MCF 10A (cell line): ENCODE measurements around the gene HSDL2. TPM values are rescaled to one million over a fixed set of nuclear protein-coding genes. Genes with fewer than 3 reads are reported as not detected.

Source experiments
- BruUV-seq: library from RNA; stranded (reverse); fragments of 400-500 nt; replicated peaks from 2 replicates; lab custom pipeline; 2021; lab: Mats Ljungman, UMichigan
- CTCF ChIA-PET: fragments of 300-600 bp; sonication (Branson Sonifier 250); formaldehyde crosslinking; extraction: SDS; loops from one replicate; lab custom pipeline; 2021; ENCODE audit warnings: antibody characterized with exemption, inconsistent platforms; lab: Yijun Ruan, JAX
- POLR2A ChIA-PET: fragments of 300-600, 350-650 bp; sonication (Branson Sonifier 250); formaldehyde crosslinking; extraction: SDS; loops from one replicate; lab custom pipeline; 2020; ENCODE audit warnings: antibody characterized with exemption, inconsistent platforms; lab: Yijun Ruan, JAX
- DNase-seq: peaks from one replicate; pipeline ENCODE4 v3.0.0-alpha.2; 2018; ENCODE audit not compliant: unreplicated experiment
- H3K27ac Mint-ChIP-seq: one replicate; pipeline ENCODE4 v1.8.0; 2022; ENCODE audit warnings: mild to moderate bottlenecking, low read depth, mixed read lengths; ENCODE audit not compliant: unreplicated experiment
- H3K27me3 Mint-ChIP-seq: one replicate; pipeline ENCODE4 v1.8.0; 2022; ENCODE audit warnings: mixed read lengths; ENCODE audit not compliant: insufficient read depth, unreplicated experiment
- H3K36me3 Mint-ChIP-seq: one replicate; pipeline ENCODE4 v1.8.0; 2022; ENCODE audit warnings: mild to moderate bottlenecking, moderate library complexity, mixed read lengths; ENCODE audit not compliant: insufficient read depth, unreplicated experiment
- H3K4me1 Mint-ChIP-seq: one replicate; pipeline ENCODE4 v1.8.0; 2022; ENCODE audit warnings: mixed read lengths; ENCODE audit not compliant: insufficient read depth, unreplicated experiment
- H3K4me3 Mint-ChIP-seq: one replicate; pipeline ENCODE4 v1.8.0; 2022; ENCODE audit warnings: mild to moderate bottlenecking, moderate library complexity, mixed read lengths; ENCODE audit not compliant: unreplicated experiment
- H3K9me3 Mint-ChIP-seq: one replicate; pipeline ENCODE4 v1.8.0; 2022; ENCODE audit warnings: mixed read lengths; ENCODE audit not compliant: unreplicated experiment
- intact Hi-C: fragments of 100-400 bp; cut with micrococcal nuclease; formaldehyde crosslinking; loops from 2 replicates; pipeline ENCODE4 v1.14.1; 2022
- total RNA-seq: library from RNA; stranded (reverse); gene quantifications from 2 replicates; pipeline ENCODE4 v1.2.3, GENCODE V29; 2022
- TF ChIP-seq, protein P1 (sequence below): fragments of 200-600 bp; IDR thresholded peaks from one replicate; pipeline ENCODE4 v1.8.0; 2022; ENCODE audit warnings: antibody characterized with exemption, mild to moderate bottlenecking; ENCODE audit not compliant: unreplicated experiment

Gene HSDL2
- total RNA-seq, 1 experiment from 2014 or later, result 26.7 TPM

DNA sequence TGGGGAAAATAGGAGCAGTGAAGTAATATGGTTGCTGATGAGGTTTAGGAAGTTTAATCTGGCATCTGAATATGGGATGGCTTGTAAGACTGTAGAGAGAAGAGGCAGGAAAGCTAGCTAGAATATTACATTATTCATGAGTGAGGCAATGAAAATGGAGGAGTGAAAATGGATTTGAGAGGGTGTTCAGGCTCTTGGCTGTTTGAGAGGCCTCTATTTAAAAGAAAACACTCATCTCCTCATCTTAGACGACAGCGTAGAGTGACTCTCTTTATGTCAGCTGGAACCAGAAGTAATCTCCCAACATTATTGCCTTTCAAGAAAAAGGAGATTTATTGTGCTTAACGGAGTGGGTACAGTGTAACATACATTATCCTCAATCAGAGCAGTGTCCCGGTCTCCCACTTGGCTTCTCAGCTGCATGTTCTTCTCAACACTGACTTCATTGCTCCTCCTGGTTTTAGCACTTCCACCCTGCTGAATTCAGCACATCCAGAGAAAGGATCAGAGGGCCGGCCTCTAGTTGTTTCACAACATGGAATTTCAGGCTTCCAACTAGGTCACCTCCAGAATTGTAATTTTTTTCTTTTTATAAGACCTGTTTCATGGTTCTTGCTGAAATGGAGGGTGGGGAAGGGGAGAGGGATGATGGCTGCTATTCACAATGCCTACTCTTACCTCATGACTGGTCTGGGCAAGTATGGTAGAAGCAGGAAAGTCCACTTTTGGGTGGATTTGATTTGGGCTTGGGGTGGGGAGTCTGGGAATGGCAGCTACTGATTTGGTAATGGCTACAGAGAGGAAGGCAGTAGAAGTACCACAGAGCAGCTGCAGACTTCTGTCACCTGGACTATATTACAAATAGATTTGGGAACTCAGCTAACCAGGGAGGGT lies 53.8 kb downstream of the HSDL2 start:
- no peak overlapping the region for H3K27ac Mint-ChIP-seq
- ChIA-PET CTCF (interaction anchor here (0.5 to 1.8 kb wide), 5 partner anchors 9 to 290 kb away, joined by 3 to 9 read pairs (median 4); no protein-coding TSS in a partner anchor), POLR2A (interaction anchor here (0.5 to 0.6 kb wide), 3 partner anchors 15 to 118 kb away, joined by 3 read pairs; no protein-coding TSS in a partner anchor)
- BruUV-seq, result no TSS peak
- H3K27me3 Mint-ChIP-seq, result no peaks in the 10 kb centered on the region
- peaks cover 7% of the 10 kb centered on the region for H3K36me3 Mint-ChIP-seq
- TF ChIP-seq, protein P1, sequence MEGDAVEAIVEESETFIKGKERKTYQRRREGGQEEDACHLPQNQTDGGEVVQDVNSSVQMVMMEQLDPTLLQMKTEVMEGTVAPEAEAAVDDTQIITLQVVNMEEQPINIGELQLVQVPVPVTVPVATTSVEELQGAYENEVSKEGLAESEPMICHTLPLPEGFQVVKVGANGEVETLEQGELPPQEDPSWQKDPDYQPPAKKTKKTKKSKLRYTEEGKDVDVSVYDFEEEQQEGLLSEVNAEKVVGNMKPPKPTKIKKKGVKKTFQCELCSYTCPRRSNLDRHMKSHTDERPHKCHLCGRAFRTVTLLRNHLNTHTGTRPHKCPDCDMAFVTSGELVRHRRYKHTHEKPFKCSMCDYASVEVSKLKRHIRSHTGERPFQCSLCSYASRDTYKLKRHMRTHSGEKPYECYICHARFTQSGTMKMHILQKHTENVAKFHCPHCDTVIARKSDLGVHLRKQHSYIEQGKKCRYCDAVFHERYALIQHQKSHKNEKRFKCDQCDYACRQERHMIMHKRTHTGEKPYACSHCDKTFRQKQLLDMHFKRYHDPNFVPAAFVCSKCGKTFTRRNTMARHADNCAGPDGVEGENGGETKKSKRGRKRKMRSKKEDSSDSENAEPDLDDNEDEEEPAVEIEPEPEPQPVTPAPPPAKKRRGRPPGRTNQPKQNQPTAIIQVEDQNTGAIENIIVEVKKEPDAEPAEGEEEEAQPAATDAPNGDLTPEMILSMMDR, result no peak
- no peak for DNase-seq
- H3K9me3 Mint-ChIP-seq, result no peaks in the 10 kb centered on the region
- intact Hi-C loops, result no loop called here
- no peak overlapping the region for H3K4me3 Mint-ChIP-seq
- H3K4me1 Mint-ChIP-seq, result no peaks in the 10 kb centered on the region

DNA sequence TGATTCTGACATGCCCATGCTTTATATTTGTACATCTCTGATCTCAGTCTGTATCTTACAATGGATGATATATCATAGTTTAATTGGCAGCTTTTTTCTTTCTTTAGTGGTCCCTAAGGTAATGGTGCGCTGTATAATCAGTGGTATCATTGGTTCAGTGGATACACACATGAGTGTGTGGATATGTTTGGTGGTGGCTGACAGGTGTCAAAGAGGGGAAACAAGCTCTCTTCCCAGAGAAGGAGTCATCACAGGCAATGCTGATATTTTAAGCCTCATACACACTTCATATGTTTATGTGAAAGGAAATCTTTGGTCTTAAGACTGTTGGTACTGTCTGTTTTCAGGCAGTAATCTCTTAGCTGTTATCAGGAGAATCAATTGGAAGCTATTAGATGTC lies 54.6 kb downstream of the HSDL2 start:
- ChIA-PET CTCF (interaction anchor here (0.5 to 1.8 kb wide), 5 partner anchors 9 to 290 kb away, joined by 3 to 9 read pairs (median 4); no protein-coding TSS in a partner anchor), POLR2A (interaction anchor here (0.6 to 0.7 kb wide), 2 partner anchors 39 to 288 kb away, joined by 3 read pairs; no protein-coding TSS in a partner anchor)
- Mint-ChIP-seq H3K27ac (no peak overlapping the region), H3K4me1 (no peaks in the 10 kb centered on the region), H3K9me3 (no peaks in the 10 kb centered on the region), H3K27me3 (no peaks in the 10 kb centered on the region), H3K4me3 (no peak overlapping the region), H3K36me3 (peaks cover 7% of the 10 kb centered on the region)
- no TSS peak for BruUV-seq
- no peak for DNase-seq
- intact Hi-C loops, result no loop called here
- TF ChIP-seq, protein P1, result no peak

DNA sequence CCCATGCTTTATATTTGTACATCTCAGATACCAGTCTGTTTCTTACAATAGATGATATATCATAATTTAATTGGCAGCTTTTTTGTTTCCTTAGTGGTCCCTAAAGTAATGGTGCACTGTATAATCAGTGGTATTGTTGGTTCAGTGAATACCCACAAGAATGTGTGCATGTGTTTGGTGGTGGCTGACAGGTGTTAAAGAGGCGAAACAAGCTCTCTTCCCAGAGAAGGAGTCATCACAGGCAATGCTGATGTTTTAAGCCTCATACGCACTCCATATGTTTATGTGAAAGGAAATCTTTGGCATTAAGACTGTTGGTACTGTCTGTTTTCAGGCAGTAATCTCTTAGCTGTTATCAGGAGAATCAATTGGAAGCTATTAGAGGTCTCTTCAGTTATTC lies 57.5 kb downstream of the HSDL2 start:
- ChIA-PET CTCF (interaction anchor here (0.6 kb wide), 1 partner anchor 463 kb away, joined by 3 read pairs; no protein-coding TSS in a partner anchor), POLR2A (interaction anchor here (2.8 kb wide), 1 partner anchor 10 kb away, joined by 6 read pairs; no protein-coding TSS in a partner anchor)
- DNase-seq, result no peak
- Mint-ChIP-seq H3K4me3 (no peak overlapping the region), H3K27me3 (no peaks in the 10 kb centered on the region), H3K9me3 (no peaks in the 10 kb centered on the region), H3K4me1 (no peaks in the 10 kb centered on the region), H3K27ac (no peak overlapping the region), H3K36me3 (peaks cover 15% of the 10 kb centered on the region)
- no TSS peak for BruUV-seq
- intact Hi-C loops, result no loop called here
- TF ChIP-seq, protein P1, result no peak

DNA sequence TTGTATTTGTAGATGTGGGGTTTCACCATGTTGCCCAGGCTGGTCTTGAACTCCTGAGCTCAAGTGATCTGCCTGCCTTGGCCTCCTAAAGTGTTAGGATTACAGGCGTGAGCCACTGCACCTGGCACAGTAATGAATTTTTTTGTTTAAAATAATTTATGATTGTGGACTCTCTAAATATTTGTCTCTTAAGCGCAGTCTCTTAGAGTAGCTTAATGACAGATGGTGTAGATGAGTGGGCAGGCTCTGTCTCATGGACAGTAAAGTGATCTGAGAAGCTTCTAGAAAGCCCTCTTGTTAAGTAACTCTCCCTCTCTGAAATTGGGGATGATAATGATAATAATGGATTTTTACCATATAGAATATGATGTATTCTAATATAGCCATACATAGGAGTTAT lies 59.3 kb downstream of the HSDL2 start:
- TF ChIP-seq, protein P1, result no peak
- peaks cover 16% of the 10 kb centered on the region for H3K36me3 Mint-ChIP-seq
- no peak overlapping the region for H3K27ac Mint-ChIP-seq
- H3K27me3 Mint-ChIP-seq, result no peaks in the 10 kb centered on the region
- intact Hi-C loops, result no loop called here
- CTCF ChIA-PET, result interaction anchor here (0.6 to 0.8 kb wide), 3 partner anchors 16 to 355 kb away, joined by 3 read pairs; no protein-coding TSS in a partner anchor
- no TSS peak for BruUV-seq
- POLR2A ChIA-PET, result interaction anchor here (0.6 to 2.8 kb wide), 3 partner anchors 8 to 36 kb away, joined by 3 to 6 read pairs (median 3); no protein-coding TSS in a partner anchor
- H3K9me3 Mint-ChIP-seq, result no peaks in the 10 kb centered on the region
- DNase-seq, result no peak
- no peaks in the 10 kb centered on the region for H3K4me1 Mint-ChIP-seq
- no peak overlapping the region for H3K4me3 Mint-ChIP-seq
